HG03060 (cell line): Measurements from ENCODE around the gene ANKRD39.
"Not testable (repeated sequence)": the region's sequence is repeated elsewhere in the genome, so short reads cannot be mapped to it uniquely, and the experiment has no call there.

Experiments
- ATAC-seq: cut with Tn5 transposase; IDR thresholded peaks from one replicate; pipeline ENCODE4 v1.9.1; 2021; ENCODE audit warnings: low read depth, moderate number of reproducible peaks; ENCODE audit not compliant: unreplicated experiment

ANKRD39 gene

DNA sequence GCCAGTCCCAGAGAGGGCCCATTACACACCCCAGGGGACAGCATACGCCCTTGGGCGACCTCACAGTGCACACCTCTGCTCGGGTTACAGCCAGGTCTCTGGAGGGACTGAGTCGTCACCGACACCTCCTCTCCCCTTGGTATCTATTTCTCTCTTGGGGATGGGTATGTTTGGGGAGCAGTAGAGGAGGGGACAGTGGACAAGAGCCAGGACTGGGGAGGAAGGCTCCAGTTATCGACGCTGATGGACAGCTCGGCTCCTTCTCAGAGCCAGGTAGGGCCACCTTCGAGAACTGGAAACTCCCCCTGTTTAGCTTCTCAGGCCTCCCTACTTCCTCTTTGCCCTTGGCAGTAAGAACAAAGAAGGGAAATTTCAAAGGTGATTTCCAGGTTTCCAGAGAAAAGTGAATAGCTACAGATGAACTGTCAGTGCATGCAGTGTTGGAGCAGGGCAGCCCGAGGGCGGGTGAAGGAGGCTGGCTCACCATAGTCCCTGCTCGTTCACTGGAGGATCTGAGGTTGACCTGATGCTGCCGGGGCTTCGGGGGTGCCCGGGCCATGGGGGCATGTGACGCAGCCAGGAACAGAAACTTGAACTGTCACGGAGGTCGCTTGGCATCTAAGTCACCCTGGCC lies 16.5 kb upstream of the ANKRD39 start:
- ATAC-seq, result peak; percentile 63

- no peak for ATAC-seq
Observed at GRCh38 chr2:96873651-96874096, 15.9 kb upstream of the ANKRD39 start.

GRCh38 chr2:96872591-96873349 lies 15.0 kb upstream of the ANKRD39 start:
- no peak for ATAC-seq

- no peak for ATAC-seq
Observed at GRCh38 chr2:96870626-96871255, 12.9 kb upstream of the ANKRD39 start.

DNA sequence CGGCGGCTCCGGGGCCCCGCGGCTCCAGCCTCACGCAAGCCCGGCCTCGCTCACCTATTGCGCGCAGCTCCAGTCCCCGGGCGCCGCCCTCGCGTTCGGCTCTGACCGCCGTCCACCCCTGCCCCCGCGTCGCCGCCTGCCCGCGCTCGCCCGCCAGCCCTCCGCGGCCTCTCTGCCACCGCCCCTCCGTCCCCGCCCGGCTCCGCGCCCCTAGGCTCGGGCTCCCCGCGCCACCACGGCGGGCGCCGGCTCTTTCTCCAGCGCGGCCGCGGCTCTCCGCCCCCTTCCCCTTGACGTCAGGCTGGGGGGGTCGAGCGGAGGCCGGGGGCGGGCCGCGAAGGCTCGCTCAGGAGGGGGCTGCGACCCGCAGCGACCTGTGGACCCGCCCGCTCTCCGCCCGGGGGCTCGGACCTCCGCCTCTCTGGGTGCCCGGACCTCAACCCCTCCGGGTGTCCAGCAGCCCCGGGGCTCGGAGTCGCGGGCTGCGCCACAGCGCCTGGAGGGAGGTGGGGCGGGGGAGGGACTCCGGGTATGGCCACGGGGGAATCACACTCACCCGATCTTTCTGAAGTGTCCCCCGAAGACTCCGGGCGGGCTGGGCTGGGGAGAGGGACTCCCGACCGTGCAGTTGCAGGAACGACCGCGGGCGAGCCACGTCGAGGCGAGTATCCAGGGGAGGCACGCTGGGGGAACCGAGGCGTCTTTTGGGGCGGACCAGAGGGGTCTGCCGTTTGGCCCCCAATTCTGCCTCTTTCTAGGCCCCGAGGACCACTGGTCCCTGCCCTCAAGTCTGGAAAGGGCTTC lies 12.2 kb upstream of the ANKRD39 start, which contains the start of gene SEMA4C:
Gene SEMA4C (minus strand): TSS at position 259 of the 804 bp plus-strand sequence. CDS start 2,194 bp downstream, outside the sequence.
- ATAC-seq, result no peak

GRCh38 chr2:96869281-96869821 lies 11.5 kb upstream of the ANKRD39 start:
- ATAC-seq, result no peak

DNA sequence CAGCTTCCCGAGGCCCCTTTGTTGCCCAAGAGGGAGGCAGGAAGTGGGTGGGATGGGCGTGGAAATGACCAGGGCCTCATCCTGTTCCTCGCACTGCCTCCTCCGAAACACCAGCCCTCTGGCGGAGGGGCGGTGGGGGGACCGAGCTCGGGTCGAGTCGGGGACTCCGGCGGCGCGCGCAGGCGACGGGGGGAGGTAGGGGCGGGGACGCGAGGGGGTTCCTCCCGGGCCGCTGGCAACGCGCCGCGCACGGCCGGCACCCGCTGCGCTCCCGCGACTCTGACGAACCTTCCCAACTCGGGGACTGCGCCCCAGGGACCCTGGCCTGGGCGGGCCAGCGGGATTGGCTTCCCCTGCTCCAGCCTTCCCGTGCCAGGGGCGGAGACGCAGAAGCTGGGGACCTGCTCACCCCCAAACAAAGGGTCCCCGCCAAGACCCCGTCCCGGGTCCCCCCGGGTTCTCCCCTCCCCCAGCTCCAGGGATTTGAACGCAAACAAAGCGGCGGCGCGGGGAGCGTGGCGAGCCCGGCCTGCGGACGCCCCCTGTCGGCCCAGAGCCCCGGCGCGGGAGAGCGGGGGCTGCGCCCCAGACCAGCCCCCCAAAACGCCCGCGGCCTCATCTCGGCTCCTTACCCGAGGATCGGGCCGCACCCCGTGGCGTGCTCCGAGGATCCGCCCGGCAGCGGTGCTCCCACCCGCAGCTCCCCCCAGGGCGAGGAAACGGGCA lies 10.9 kb upstream of the ANKRD39 start:
- no peak for ATAC-seq

GRCh38 chr2:96867756-96868554 lies 10.1 kb upstream of the ANKRD39 start:
- ATAC-seq, result no peak

GRCh38 chr2:96866986-96867755 lies 9.4 kb upstream of the ANKRD39 start:
- ATAC-seq, result no peak

GRCh38 chr2:96866586-96866985 lies 8.8 kb upstream of the ANKRD39 start:
- no peak for ATAC-seq

DNA sequence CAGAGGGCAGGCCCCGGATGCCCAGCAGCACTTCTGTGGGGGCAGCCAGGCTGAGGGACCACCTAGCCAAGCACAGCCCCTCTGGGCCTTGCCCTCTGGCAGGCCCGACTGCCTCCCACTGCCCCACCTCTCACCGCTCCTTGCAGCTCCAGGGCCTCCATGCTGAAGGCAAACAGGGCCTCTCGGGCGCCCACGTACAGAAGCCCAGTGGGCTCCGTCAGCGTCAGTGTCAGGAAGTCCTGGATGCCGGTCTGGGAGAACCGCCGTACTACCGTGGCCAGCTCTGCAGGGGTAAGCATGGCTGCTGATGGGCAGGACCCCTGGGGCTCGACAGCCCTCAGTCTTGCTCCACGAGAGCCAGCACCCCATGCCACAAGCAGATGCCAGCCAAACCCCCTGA lies 8.3 kb upstream of the ANKRD39 start:
- ATAC-seq, result no peak

GRCh38 chr2:96865654-96866053 lies 7.8 kb upstream of the ANKRD39 start:
- ATAC-seq, result no peak

DNA sequence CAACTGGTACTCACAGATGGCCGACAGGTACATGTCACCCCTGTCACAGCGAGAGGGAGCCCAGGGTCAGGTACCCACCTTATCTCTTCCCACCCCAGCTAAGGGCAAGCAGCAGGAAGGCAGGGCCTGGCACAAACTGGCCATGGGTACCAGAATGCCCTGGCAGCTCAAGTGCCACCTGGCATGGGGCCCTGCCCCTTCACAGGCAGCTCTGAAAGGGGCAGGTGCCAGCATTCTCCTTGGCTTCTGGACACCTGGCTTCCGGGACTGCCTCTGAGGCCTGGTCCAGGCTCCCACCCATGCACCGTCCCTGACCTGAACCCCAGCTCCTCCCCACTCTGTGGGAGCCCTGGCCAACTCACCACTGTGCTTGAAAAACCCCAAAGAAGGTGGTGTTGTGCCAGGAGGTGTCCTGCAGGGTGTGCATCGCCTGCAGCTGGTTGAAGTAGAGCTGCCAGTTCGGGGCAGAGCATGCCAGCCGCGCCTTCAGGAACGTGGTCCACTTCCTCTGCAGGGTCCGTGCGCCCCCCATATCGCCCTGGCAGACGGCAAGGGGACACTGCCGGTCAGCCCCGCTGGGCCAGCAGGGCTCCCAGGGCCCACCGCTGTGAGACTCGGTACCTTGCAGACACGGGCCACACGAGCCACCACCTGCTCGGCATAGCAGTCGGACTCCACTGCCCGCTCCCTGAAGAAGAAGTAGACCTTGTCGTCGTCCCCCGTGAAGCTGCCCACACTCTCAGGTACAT lies 6.7 kb upstream of the ANKRD39 start:
- ATAC-seq, result no peak

- no peak for ATAC-seq
Observed at GRCh38 chr2:96863575-96864342, 5.9 kb upstream of the ANKRD39 start.

DNA sequence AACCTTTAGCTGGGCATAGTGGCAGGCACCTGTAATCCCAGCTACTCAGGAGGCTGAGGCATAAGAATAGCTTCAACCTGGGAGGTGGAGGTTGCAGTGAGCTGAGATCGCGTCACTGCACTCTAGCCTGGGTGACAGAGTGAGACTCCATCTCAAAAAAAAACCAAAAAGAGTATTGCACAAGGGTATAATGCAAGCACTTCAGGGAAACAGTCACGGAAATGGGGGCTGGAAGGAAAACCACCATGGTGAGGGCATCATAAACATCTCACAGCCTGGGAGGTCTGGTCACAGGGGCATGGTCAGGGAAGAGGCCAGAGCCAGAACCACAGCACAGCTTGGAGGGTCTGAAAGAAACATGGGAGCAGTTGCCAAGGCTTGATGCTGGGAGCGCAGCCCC lies 5.2 kb upstream of the ANKRD39 start:
- ATAC-seq, result not testable (repeated sequence)

DNA sequence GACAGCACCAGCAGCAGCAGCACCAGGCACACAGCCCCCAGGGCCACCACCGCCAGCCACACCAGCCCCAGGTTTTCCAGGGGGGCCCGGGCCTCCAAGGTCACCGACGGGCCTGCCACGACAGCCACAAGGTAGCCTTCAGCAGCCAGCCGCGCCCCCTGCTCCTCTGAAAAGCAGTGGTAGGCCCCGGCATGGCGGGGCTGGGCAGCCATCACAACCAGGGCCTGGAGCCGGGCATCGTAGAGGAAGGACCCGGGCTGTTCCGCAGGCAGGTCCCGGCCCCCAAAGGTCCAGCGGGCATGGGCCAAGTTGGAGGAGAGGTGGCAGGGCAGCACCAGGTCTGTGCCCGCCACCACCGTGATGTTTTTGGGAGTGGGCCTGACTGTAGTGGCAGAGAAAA lies 3.3 kb upstream of the ANKRD39 start:
- no peak for ATAC-seq
